ENCODE measurements around the gene SYTL3. TPM values are rescaled to one million over a fixed set of nuclear protein-coding genes. Genes with fewer than 3 reads are reported as not detected.

Gene SYTL3
- total RNA-seq, 1 experiment from 2014 or later: 0.09 TPM

DNA sequence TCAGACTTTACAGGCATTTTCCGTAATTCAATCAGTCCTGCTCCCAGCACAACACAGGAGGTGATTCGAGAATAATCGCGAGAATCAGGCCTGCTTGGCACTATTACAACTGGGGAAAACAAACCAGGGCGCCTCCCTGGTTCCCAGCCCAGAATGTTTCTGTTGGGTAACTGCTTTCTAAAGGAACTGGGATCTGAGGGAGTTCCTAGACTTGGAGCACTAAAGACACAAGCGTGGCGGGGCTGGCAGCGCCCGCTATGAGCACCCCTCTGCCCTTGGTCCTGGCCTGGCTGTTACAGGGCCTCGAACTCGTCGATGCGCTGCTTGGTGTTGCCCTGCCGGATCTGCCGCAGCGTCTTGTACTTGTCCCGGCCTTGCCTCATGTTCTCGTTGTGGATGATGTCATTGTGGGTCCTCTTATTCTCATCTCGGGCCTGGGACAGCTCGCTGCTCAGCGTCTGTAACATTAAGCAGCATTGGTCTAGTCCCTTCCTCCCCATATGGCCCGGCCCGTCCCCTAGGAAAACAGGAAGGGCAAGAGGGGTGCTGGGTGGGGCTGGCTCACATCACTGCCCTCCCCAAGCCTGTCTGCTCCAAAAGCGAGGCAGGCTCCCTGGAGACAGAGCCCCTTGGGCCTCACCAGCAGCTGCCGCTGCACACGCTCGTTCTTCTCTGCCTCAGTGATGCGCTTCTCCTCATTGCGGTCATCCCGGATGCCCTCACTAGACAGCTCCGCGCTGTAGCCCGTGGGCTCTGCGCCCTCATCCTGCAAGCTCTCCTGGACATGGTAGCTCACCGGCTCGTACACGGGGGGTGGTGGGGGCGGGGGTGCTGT, 117.0 kb downstream of the SYTL3 start:
- H3K4me2 ChIP-seq (ENCODE audit: insufficient read depth, insufficient read length, low read length): no peak overlapping the region
- no peak overlapping the region for H2BK20ac ChIP-seq (ENCODE audit: low read depth, low read length, poor library complexity, severe bottlenecking)
- no peak overlapping the region for H3K23ac ChIP-seq (ENCODE audit: insufficient read length, low read depth, low read length)
- H4K91ac ChIP-seq (ENCODE audit: insufficient read length, low read depth, low read length): no peak overlapping the region
- H3K14ac ChIP-seq (ENCODE audit: insufficient read depth, low read length): no peak overlapping the region
- no peaks in the 10 kb centered on the region for H4K20me1 ChIP-seq (ENCODE audit: control insufficient read depth, insufficient read depth, insufficient read length)
- no peak overlapping the region for H4K5ac ChIP-seq (ENCODE audit: insufficient read length, low read depth, low read length)
- H4K8ac ChIP-seq (replicated peaks; ENCODE audit: insufficient read length, low read depth, low read length): no peak overlapping the region
- no peak overlapping the region for H3K56ac ChIP-seq (ENCODE audit: insufficient read length, low read depth, low read length)
- H3K23me2 ChIP-seq (ENCODE audit: insufficient read length, low read depth, low read length, poor library complexity, severe bottlenecking): no peaks in the 10 kb centered on the region
- H2AK5ac ChIP-seq (ENCODE audit: insufficient read length, low read length): no peak overlapping the region
- DNase-seq: no peak
- H3K4ac ChIP-seq (ENCODE audit: low read depth, low read length): no peak overlapping the region
- Mint-ChIP-seq H3K9me3 (no peaks in the 10 kb centered on the region), H3K27me3 (ENCODE audit: low read depth) (peaks cover under 1% of the 10 kb centered on the region), H3K36me3 (ENCODE audit: insufficient read depth in 1 of 3, low read depth in 3 of 3) (peaks cover 58 to 79% (median 72%) of the 10 kb centered on the region in 3 experiments), H3K4me3 (no peak overlapping the region), H3K4me1 (peaks cover 0 to 7% of the 10 kb centered on the region in 2 experiments; a peak in 3 of 4 replicates), H3K27ac (peak overlapping the region in 1 of 3 experiments; percentile 82; a peak in 2 of 7 replicates)
- no peaks in the 10 kb centered on the region for H3K27me3 ChIP-seq (ENCODE audit: insufficient read depth, low read length)
- no peak overlapping the region for H2AFZ ChIP-seq (ENCODE audit: low read length)
- H3K9me3 ChIP-seq (ENCODE audit: control insufficient read depth, low read depth, low read length): no peaks in the 10 kb centered on the region
- no peaks in the 10 kb centered on the region for H3K79me2 ChIP-seq (ENCODE audit: insufficient read depth, low read length)
- H3K18ac ChIP-seq (ENCODE audit: insufficient read length, low read depth, low read length): no peak overlapping the region
- TF ChIP-seq, protein P1, sequence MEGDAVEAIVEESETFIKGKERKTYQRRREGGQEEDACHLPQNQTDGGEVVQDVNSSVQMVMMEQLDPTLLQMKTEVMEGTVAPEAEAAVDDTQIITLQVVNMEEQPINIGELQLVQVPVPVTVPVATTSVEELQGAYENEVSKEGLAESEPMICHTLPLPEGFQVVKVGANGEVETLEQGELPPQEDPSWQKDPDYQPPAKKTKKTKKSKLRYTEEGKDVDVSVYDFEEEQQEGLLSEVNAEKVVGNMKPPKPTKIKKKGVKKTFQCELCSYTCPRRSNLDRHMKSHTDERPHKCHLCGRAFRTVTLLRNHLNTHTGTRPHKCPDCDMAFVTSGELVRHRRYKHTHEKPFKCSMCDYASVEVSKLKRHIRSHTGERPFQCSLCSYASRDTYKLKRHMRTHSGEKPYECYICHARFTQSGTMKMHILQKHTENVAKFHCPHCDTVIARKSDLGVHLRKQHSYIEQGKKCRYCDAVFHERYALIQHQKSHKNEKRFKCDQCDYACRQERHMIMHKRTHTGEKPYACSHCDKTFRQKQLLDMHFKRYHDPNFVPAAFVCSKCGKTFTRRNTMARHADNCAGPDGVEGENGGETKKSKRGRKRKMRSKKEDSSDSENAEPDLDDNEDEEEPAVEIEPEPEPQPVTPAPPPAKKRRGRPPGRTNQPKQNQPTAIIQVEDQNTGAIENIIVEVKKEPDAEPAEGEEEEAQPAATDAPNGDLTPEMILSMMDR (conservative IDR thresholded peaks at IDR 0.05): no peak
- H2BK15ac ChIP-seq (ENCODE audit: low read depth, low read length): no peak overlapping the region
- H2BK5ac ChIP-seq (ENCODE audit: insufficient read length, low read length): no peak overlapping the region
- H3K4me1 ChIP-seq (ENCODE audit: insufficient read depth, low read length): no peaks in the 10 kb centered on the region
- no peak overlapping the region for H2BK120ac ChIP-seq (ENCODE audit: low read depth, low read length, poor library complexity, severe bottlenecking)
- no peak overlapping the region for H2BK12ac ChIP-seq (ENCODE audit: insufficient read length, low read depth, low read length)
- no CpG with 5 or more reads among the region's 38 CpGs for WGBS (ENCODE audit: extremely low coverage, insufficient read length, low lambda C conversion rate)
- H3K79me1 ChIP-seq (ENCODE audit: insufficient read depth, low read depth, low read length, poor library complexity, severe bottlenecking): no peaks in the 10 kb centered on the region
- H3K9ac ChIP-seq (ENCODE audit: extremely low read depth, insufficient read length, low read length): no peak overlapping the region
- H3T11ph ChIP-seq (ENCODE audit: low read length): no peak overlapping the region
- H3K27ac ChIP-seq (ENCODE audit: insufficient read length, low read depth, low read length): no peak overlapping the region

Measured in H9 (cell line).